ENCODE measurements around the gene CFAP43. TPM values are rescaled to one million over a fixed set of nuclear protein-coding genes. Genes with fewer than 3 reads are reported as not detected.
"Not testable (repeated sequence)": the region's sequence is repeated elsewhere in the genome, so short reads cannot be mapped to it uniquely, and the experiment has no call there.

CFAP43 gene
- total RNA-seq, 4 donors from 2014 or later: 0.76 to 1.5 (median 0.99) TPM

GRCh38 chr10:104246976-104247375, 14.8 kb upstream of the CFAP43 start:
- Histone ChIP-seq H3K36me3 (no peaks in the 10 kb centered on the region), H3K4me3 (no peak overlapping the region), H3K9me3 (no peaks in the 10 kb centered on the region), H3K27me3 (no peaks in the 10 kb centered on the region), H3K4me1 (no peaks in the 10 kb centered on the region), H3K27ac (no peak overlapping the region)
- TF ChIP-seq POLR2A (IDR thresholded peaks at IDR 0.05): no peak
- TF ChIP-seq, protein P1, sequence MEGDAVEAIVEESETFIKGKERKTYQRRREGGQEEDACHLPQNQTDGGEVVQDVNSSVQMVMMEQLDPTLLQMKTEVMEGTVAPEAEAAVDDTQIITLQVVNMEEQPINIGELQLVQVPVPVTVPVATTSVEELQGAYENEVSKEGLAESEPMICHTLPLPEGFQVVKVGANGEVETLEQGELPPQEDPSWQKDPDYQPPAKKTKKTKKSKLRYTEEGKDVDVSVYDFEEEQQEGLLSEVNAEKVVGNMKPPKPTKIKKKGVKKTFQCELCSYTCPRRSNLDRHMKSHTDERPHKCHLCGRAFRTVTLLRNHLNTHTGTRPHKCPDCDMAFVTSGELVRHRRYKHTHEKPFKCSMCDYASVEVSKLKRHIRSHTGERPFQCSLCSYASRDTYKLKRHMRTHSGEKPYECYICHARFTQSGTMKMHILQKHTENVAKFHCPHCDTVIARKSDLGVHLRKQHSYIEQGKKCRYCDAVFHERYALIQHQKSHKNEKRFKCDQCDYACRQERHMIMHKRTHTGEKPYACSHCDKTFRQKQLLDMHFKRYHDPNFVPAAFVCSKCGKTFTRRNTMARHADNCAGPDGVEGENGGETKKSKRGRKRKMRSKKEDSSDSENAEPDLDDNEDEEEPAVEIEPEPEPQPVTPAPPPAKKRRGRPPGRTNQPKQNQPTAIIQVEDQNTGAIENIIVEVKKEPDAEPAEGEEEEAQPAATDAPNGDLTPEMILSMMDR (IDR thresholded peaks at IDR 0.05): no peak
- no peak for TF ChIP-seq EP300 (IDR thresholded peaks at IDR 0.05)
- no peak for TF ChIP-seq POLR2AphosphoS5 (IDR thresholded peaks at IDR 0.05)
- WGBS: 50% methylated on average over 2 of the region's 2 CpGs
- DNase-seq (ENCODE audit: low spot score in 2 of 2): no peak

DNA sequence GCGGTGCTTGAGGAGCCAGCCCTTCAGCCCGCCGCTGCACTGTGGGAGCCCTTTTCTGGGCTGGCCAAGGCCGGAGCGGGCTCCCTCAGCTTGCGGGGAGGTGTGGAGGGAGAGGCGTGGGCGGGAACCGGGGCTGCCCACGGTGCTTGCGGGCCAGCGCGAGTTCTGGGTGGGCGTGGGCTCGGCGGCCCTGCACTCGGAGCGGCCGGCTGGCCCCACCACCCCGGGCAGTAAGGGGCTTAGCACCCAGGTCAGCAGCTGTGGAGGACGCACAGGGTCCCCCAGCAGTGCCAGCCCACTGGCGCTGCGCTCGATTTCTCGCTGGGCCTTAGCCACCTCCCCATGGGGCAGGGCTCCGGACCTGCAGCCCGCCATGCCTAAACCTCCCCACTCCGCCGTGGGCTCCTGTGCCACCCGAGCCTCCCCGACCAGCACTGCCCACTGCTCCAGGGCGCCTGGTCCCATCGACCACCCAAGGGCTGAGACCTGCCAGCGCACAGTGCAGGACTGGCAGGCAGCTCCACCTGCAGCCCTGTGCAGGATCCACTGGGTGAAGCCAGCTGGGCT, 13.0 kb upstream of the CFAP43 start:
- Histone ChIP-seq H3K27ac (no peak overlapping the region), H3K27me3 (no peaks in the 10 kb centered on the region), H3K36me3 (no peaks in the 10 kb centered on the region), H3K4me3 (no peak overlapping the region), H3K4me1 (no peaks in the 10 kb centered on the region), H3K9me3 (no peaks in the 10 kb centered on the region)
- no peak for DNase-seq (ENCODE audit: low spot score in 2 of 2)
- TF ChIP-seq EP300 (IDR thresholded peaks at IDR 0.05) (no peak), POLR2AphosphoS5 (IDR thresholded peaks at IDR 0.05) (no peak), POLR2A (IDR thresholded peaks at IDR 0.05) (no peak)
- TF ChIP-seq, protein P1 (IDR thresholded peaks at IDR 0.05): no peak
- WGBS: 92% methylated on average over 23 of the region's 34 CpGs

GRCh38 chr10:104243512-104243911, 11.3 kb upstream of the CFAP43 start:
- TF ChIP-seq POLR2AphosphoS5 (IDR thresholded peaks at IDR 0.05) (no peak), POLR2A (IDR thresholded peaks at IDR 0.05) (no peak), EP300 (IDR thresholded peaks at IDR 0.05) (no peak)
- TF ChIP-seq, protein P1 (IDR thresholded peaks at IDR 0.05): no peak
- no peak overlapping the region for H3K4me3 ChIP-seq
- WGBS: 70% methylated on average over 5 of the region's 5 CpGs
- no peaks in the 10 kb centered on the region for H3K36me3 ChIP-seq
- no peak for DNase-seq (ENCODE audit: low spot score in 2 of 2)
- H3K4me1 ChIP-seq: no peaks in the 10 kb centered on the region
- H3K9me3 ChIP-seq: no peaks in the 10 kb centered on the region
- no peaks in the 10 kb centered on the region for H3K27me3 ChIP-seq
- no peak overlapping the region for H3K27ac ChIP-seq

DNA sequence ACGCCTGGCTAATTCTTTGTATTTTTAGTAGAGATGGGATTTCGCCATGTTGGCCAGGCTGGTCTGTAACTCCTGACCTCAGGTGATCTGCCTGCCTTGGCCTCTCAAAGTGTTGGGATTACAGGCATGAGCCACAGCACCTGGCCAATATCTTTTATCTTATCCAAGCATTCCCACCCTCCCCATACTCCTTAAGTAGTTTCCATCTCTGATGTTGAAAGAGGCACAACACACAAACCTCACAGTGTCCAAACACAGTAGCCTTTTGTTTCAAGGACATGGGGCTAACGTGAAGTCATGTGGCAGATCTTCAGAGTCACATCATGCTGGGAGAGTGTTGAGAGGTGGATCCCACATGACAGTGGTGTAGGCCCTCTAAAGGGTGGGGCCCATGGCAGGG, 10.8 kb upstream of the CFAP43 start:
- not testable (repeated sequence) for DNase-seq (ENCODE audit: low spot score in 2 of 2); H3K36me3 ChIP-seq; H3K9me3 ChIP-seq; H3K4me1 ChIP-seq; H3K4me3 ChIP-seq; H3K27ac ChIP-seq; H3K27me3 ChIP-seq
- WGBS: 88% methylated on average over 3 of the region's 3 CpGs

DNA sequence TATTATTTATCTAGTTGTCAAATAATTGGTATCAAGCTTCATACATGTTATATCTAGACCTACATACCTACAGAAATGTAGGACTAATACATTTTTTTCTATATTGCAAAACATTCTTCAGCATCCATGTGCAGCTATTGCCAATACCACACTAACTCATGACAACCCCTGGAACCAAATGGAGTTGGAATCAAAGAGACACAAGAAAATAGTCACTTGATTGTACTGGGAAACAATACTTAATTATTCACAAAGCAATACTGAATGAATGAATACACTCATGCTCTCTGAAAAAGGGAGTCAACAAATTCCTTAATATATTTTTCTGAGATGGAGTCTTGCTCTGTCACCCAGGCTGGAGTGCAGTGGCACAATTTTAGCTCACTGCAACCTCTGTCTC, 10.4 kb upstream of the CFAP43 start:
- Histone ChIP-seq H3K36me3 (no peaks in the 10 kb centered on the region), H3K27ac (no peak overlapping the region), H3K4me3 (no peak overlapping the region), H3K27me3 (no peaks in the 10 kb centered on the region), H3K9me3 (no peaks in the 10 kb centered on the region), H3K4me1 (no peaks in the 10 kb centered on the region)
- no peak for TF ChIP-seq EP300 (IDR thresholded peaks at IDR 0.05)
- TF ChIP-seq POLR2AphosphoS5 (IDR thresholded peaks at IDR 0.05): no peak
- TF ChIP-seq POLR2A (IDR thresholded peaks at IDR 0.05): no peak
- TF ChIP-seq, protein P1 (IDR thresholded peaks at IDR 0.05): no peak
- no peak for DNase-seq (ENCODE audit: low spot score in 2 of 2)

DNA sequence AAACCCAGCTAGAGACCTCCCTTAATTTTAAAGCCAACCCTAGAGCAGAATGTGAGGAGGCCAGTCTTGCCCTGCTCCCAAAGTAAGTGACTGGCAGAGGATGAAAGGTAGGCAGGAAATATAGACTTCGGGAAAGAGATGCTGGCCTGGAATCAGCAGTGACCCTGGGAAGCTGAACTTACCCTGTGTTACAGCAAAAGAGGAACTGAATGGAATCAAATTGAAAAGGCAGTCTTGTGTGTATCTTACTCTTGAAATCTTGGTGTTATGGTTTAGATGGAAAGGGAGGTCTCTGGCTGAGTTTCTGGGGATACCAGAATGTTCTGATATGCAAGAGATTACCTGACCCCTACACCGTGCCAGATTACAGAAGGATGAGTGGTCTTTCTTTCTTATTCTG, 7.9 kb upstream of the CFAP43 start:
- Histone ChIP-seq H3K4me1 (no peaks in the 10 kb centered on the region), H3K4me3 (no peak overlapping the region), H3K27ac (no peak overlapping the region), H3K27me3 (no peaks in the 10 kb centered on the region), H3K36me3 (no peaks in the 10 kb centered on the region), H3K9me3 (no peaks in the 10 kb centered on the region)
- TF ChIP-seq EP300 (IDR thresholded peaks at IDR 0.05): no peak
- TF ChIP-seq POLR2A (IDR thresholded peaks at IDR 0.05): no peak
- no peak for TF ChIP-seq POLR2AphosphoS5 (IDR thresholded peaks at IDR 0.05)
- TF ChIP-seq, protein P1 (IDR thresholded peaks at IDR 0.05): no peak
- DNase-seq (ENCODE audit: low spot score in 2 of 2): no peak
- WGBS: 70% methylated on average over 2 of the region's 2 CpGs

All from suprapubic skin (tissue), 4 donors.